HCT116 (cell line): ENCODE data around the gene USF1.

Experiments
- CEBPB ChIP-seq: IDR thresholded peaks from 2 replicates; pipeline ENCODE4 v1.6.1; 2012; ENCODE audit warnings: low read depth
- CTCF ChIP-seq, 3 experiments: fragments of 200-600 bp in 1 of 3; sonication (generic) in 1 of 3; IDR thresholded peaks in 2 of 3; conservative IDR thresholded peaks in 1 of 3; 2 replicates each; pipeline ENCODE4 v1.5.1; 2012 to 2017; ENCODE audit warnings: low read depth in 2 of 3, low read length in 2 of 3, antibody characterized with exemption in 1 of 3, borderline replicate concordance in 1 of 3, control low read depth in 1 of 3, mild to moderate bottlenecking in 1 of 3, mixed read lengths in 1 of 3, mixed run types in 1 of 3, moderate library complexity in 1 of 3; ENCODE audit not compliant: insufficient read depth in 1 of 3
- EGR1 ChIP-seq: IDR thresholded peaks from 2 replicates; pipeline ENCODE4 v1.6.1; 2012; ENCODE audit warnings: low read depth
- JUND ChIP-seq: IDR thresholded peaks from 2 replicates; pipeline ENCODE4 v1.6.1; 2012
- POLR2A ChIP-seq: IDR thresholded peaks from 2 replicates; pipeline ENCODE4 v1.7.0; 2011; ENCODE audit warnings: borderline replicate concordance; ENCODE audit not compliant: insufficient read depth, insufficient read length; ENCODE audit errors: extremely low read depth
- POLR2AphosphoS5 ChIP-seq: IDR thresholded peaks from 2 replicates; pipeline ENCODE4 v1.6.1; 2011; ENCODE audit warnings: mild to moderate bottlenecking, low read depth, low read length, moderate library complexity
- RAD21 ChIP-seq: IDR thresholded peaks from 2 replicates; pipeline ENCODE4 v1.6.1; 2012; ENCODE audit warnings: low read depth, mild to moderate bottlenecking
- SRF ChIP-seq: IDR thresholded peaks from 2 replicates; pipeline ENCODE4 v1.6.1; 2012; ENCODE audit warnings: low read depth
- ZBTB33 ChIP-seq: IDR thresholded peaks from 2 replicates; pipeline ENCODE4 v1.6.1; 2011; ENCODE audit warnings: mild to moderate bottlenecking, low read length, moderate library complexity; ENCODE audit not compliant: insufficient replicate concordance; ENCODE audit errors: extremely low read depth
- ZNF274 ChIP-seq: fragments of 200-500 bp; sonication (Bioruptor generic); IDR thresholded peaks from 2 replicates; pipeline ENCODE4 v1.6.1; 2014; ENCODE audit warnings: mild to moderate bottlenecking, low read depth, low read length, inconsistent platforms

- TF ChIP-seq SRF (no peak), POLR2AphosphoS5 (no peak), ZNF274 (no peak), EGR1 (no peak), JUND (no peak), CEBPB (no peak), CTCF (IDR thresholded peaks at IDR 0.05 in 2 of 3, conservative IDR thresholded peaks at IDR 0.05 in 1 of 3; ENCODE audit: borderline replicate concordance in 1 of 3, insufficient read depth in 1 of 3, low read depth in 2 of 3, low read length in 2 of 3) (no peak), RAD21 (no peak), ZBTB33 (no peak), POLR2A (no peak)
Measured at GRCh38 chr1:161000736-161001480, 44.9 kb downstream of the USF1 start.
